IMR-90 (cell line): Measurements from ENCODE around the gene SLC5A3. TPM values are rescaled to one million over a fixed set of nuclear protein-coding genes. Genes with fewer than 3 reads are reported as not detected.

Experiments
- ATAC-seq: fragments of 200-7000 bp; cut with Tn5 transposase; 2 replicates; pipeline ENCODE4 v1.9.1; 2020; ENCODE audit warnings: low read depth, mild to moderate bottlenecking, moderate library complexity
- BruUV-seq: library from RNA; stranded (reverse); fragments of 400-500 nt; replicated peaks from 2 replicates; lab custom pipeline; 2021; lab: Mats Ljungman, UMichigan
- CTCF ChIA-PET: fragments of 300-600 bp; formaldehyde crosslinking; extraction: SDS; loops from one replicate; lab custom pipeline; 2021; ENCODE audit warnings: antibody characterized with exemption; lab: Yijun Ruan, JAX
- POLR2A ChIA-PET: fragments of 300-600 bp; sonication (Branson Sonifier 250); formaldehyde crosslinking; loops from one replicate; lab custom pipeline; 2022; ENCODE audit warnings: antibody characterized with exemption; ENCODE audit not compliant: unreplicated experiment; lab: Charles Lee
- DNase-seq: peaks from one replicate; pipeline ENCODE4 v3.0.0; 2013
- H2AFZ ChIP-seq: replicated peaks from 2 replicates; pipeline ENCODE3; 2013; ENCODE audit warnings: low read length, mild to moderate bottlenecking; ENCODE audit not compliant: poor library complexity
- H2AK5ac ChIP-seq: 2 replicates; pipeline ENCODE4 v1.6.1; 2013; ENCODE audit warnings: low read depth, low read length, inconsistent platforms
- H2AK9ac ChIP-seq: replicated peaks from 2 replicates; pipeline ENCODE3; 2013; ENCODE audit warnings: mild to moderate bottlenecking, low read depth, low read length, moderate library complexity; ENCODE audit not compliant: poor library complexity
- H2BK120ac ChIP-seq: 2 replicates; pipeline ENCODE4 v1.6.1; 2013; ENCODE audit warnings: low read depth, low read length, inconsistent platforms
- H2BK15ac ChIP-seq: 3 replicates; pipeline ENCODE4 v1.6.1; 2013; ENCODE audit warnings: low read depth, low read length, inconsistent platforms
- H2BK20ac ChIP-seq: 2 replicates; pipeline ENCODE4 v1.6.1; 2013; ENCODE audit warnings: low read depth, mild to moderate bottlenecking, inconsistent platforms, low read length, moderate library complexity
- H2BK5ac ChIP-seq: 2 replicates; pipeline ENCODE4 v1.6.1; 2013; ENCODE audit warnings: mild to moderate bottlenecking, low read depth, low read length, inconsistent platforms; ENCODE audit not compliant: poor library complexity, severe bottlenecking
- H3K14ac ChIP-seq: replicated peaks from 2 replicates; pipeline ENCODE4 v1.6.1; 2013; ENCODE audit warnings: low read depth, low read length, inconsistent platforms
- H3K18ac ChIP-seq: 2 replicates; pipeline ENCODE4 v1.6.1; 2013; ENCODE audit warnings: low read depth, low read length, control low read depth
- H3K23ac ChIP-seq: 2 replicates; pipeline ENCODE4 v1.6.1; 2013; ENCODE audit warnings: low read depth, low read length, inconsistent platforms
- H3K27ac ChIP-seq: 2 replicates; pipeline ENCODE4 v1.5.1; 2013; ENCODE audit warnings: mild to moderate bottlenecking, control low read depth, low read length; ENCODE audit not compliant: insufficient read depth
- H3K27me3 ChIP-seq: 2 replicates; pipeline ENCODE4 v1.6.1; 2013; ENCODE audit warnings: low read length; ENCODE audit not compliant: control insufficient read depth, insufficient read depth
- H3K36me3 ChIP-seq: 2 replicates; pipeline ENCODE4 v1.6.1; 2013; ENCODE audit warnings: low read length, mixed read lengths; ENCODE audit not compliant: control insufficient read depth, insufficient read depth
- H3K4ac ChIP-seq: 2 replicates; pipeline ENCODE4 v1.6.1; 2013; ENCODE audit warnings: low read depth, low read length, inconsistent platforms
- H3K4me1 ChIP-seq: 2 replicates; pipeline ENCODE4 v1.6.1; 2013; ENCODE audit warnings: low read length, mixed read lengths; ENCODE audit not compliant: control insufficient read depth, insufficient read depth
- H3K4me2 ChIP-seq: 2 replicates; pipeline ENCODE4 v1.6.1; 2013; ENCODE audit warnings: low read depth, mild to moderate bottlenecking, control low read depth, low read length, moderate library complexity
- H3K4me3 ChIP-seq: 2 replicates; pipeline ENCODE4 v1.5.1; 2013; ENCODE audit warnings: low read depth, mild to moderate bottlenecking, control low read depth, low read length, moderate library complexity; ENCODE audit not compliant: insufficient read depth
- H3K56ac ChIP-seq: 2 replicates; pipeline ENCODE4 v1.6.1; 2013; ENCODE audit warnings: low read length, inconsistent platforms; ENCODE audit not compliant: insufficient read depth; ENCODE audit errors: extremely low read depth
- H3K79me1 ChIP-seq, 2 experiments: 2 replicates each; pipeline ENCODE4 v1.6.1; 2013; ENCODE audit warnings: low read length in 2 of 2, inconsistent platforms in 1 of 2, low read depth in 1 of 2
- H3K9ac ChIP-seq: 2 replicates; pipeline ENCODE4 v1.6.1; 2013; ENCODE audit warnings: low read depth, low read length, control low read depth
- H3K9me1 ChIP-seq: 2 replicates; pipeline ENCODE4 v1.6.1; 2013; ENCODE audit warnings: low read length, inconsistent platforms; ENCODE audit not compliant: insufficient read depth
- H3K9me3 ChIP-seq: 2 replicates; pipeline ENCODE4 v1.6.1; 2013; ENCODE audit warnings: low read length; ENCODE audit not compliant: control insufficient read depth, insufficient read depth
- H4K20me1 ChIP-seq: 2 replicates; pipeline ENCODE4 v1.6.1; 2013; ENCODE audit warnings: low read length, inconsistent platforms; ENCODE audit not compliant: insufficient read depth
- H4K5ac ChIP-seq: 2 replicates; pipeline ENCODE4 v1.6.1; 2013; ENCODE audit warnings: mild to moderate bottlenecking, low read depth, low read length, control low read depth
- H4K8ac ChIP-seq, 2 experiments: 2 replicates each; pipeline ENCODE4 v1.6.1; 2013; ENCODE audit warnings: low read depth in 2 of 2, low read length in 2 of 2, control low read depth in 1 of 2, inconsistent platforms in 1 of 2
- H4K91ac ChIP-seq: 2 replicates; pipeline ENCODE4 v1.6.1; 2013; ENCODE audit warnings: low read depth, low read length, inconsistent platforms; ENCODE audit not compliant: insufficient read depth
- BHLHE40 ChIP-seq: fragments of 150-350 bp; IDR thresholded peaks from 2 replicates; pipeline ENCODE4 v1.6.1; 2016; ENCODE audit warnings: mild to moderate bottlenecking, low read depth, low read length
- CHD1 ChIP-seq: IDR thresholded peaks from 2 replicates; pipeline ENCODE4 v1.6.1; 2012; ENCODE audit warnings: low read depth, low read length, improper control_type of control experiment
- MAZ ChIP-seq: IDR thresholded peaks from 2 replicates; pipeline ENCODE4 v1.6.1; 2012; ENCODE audit warnings: low read depth, mild to moderate bottlenecking, low read length, improper control_type of control experiment, moderate library complexity, borderline replicate concordance
- MXI1 ChIP-seq: IDR thresholded peaks from 2 replicates; pipeline ENCODE4 v1.6.1; 2012; ENCODE audit warnings: low read depth, mild to moderate bottlenecking, low read length, moderate library complexity, borderline replicate concordance
- POLR2A ChIP-seq: IDR thresholded peaks from 2 replicates; pipeline ENCODE4 v1.6.1; 2012; ENCODE audit warnings: mild to moderate bottlenecking, low read depth, low read length
- RAD21 ChIP-seq: IDR thresholded peaks from 2 replicates; pipeline ENCODE4 v1.6.1; 2012; ENCODE audit warnings: low read length, improper control_type of control experiment
- WGBS, 2 experiments: methylation state at CpG; one replicate each; pipeline versions ENCODE4 v1.1.5 to v1.1.7; 2013; ENCODE audit warnings: missing lambda C conversion rate in 2 of 2; ENCODE audit not compliant: insufficient read length in 1 of 2; ENCODE audit errors: extremely low coverage in 2 of 2; 5-methylcytosine and 5-hydroxymethylcytosine counted together
- dilution Hi-C: fragments of 300-500 bp; cut with HindIII; formaldehyde crosslinking; loops from one replicate; pipeline ENCODE4 v1.14.3; 2018; ENCODE audit warnings: low sequenced_read_pairs; ENCODE audit not compliant: unreplicated experiment
- in situ Hi-C: fragments of 300-500 bp; cut with MboI; formaldehyde crosslinking; loops from 3 replicates; pipeline ENCODE4 v1.14.3; 2019; ENCODE audit warnings: low sequenced_read_pairs, inconsistent platforms, mixed read lengths
- intact Hi-C: fragments of 100-400 bp; cut with micrococcal nuclease; formaldehyde crosslinking; loops from 2 replicates; pipeline ENCODE4 v1.10.0; 2022
- polyA plus RNA-seq, 3 experiments: library from polyadenylated mRNA; depleted of rRNA; stranded (reverse); fragments of >200 nt; gene quantifications; 2 replicates each; pipeline ENCODE4 v1.2.3, GENCODE V29; 2012; ENCODE audit warnings: low replicate concordance in 1 of 3
- total RNA-seq: library from RNA; depleted of rRNA; stranded (reverse); fragments of >200 nt; gene quantifications from 2 replicates; pipeline ENCODE4 v1.2.3, GENCODE V29; 2012

SLC5A3 gene
- total and polyA plus RNA-seq, 2 of the 4 experiments (the other 2 are of a cell fraction): 1.8 to 9.9 TPM

- peak overlapping the region; percentile 56 for H2AK9ac ChIP-seq
- H3K27ac ChIP-seq: peak overlapping the region; percentile 87
- in situ Hi-C loops (no loop called here), intact Hi-C loops (loop anchor here (1.0 to 5.0 kb wide), 3 partner anchors 128 to 277 kb away; no protein-coding TSS in a partner anchor), dilution Hi-C loops (no loop called here)
- peaks cover 5% of the 10 kb centered on the region; the same call in 1 of the 2 replicates for H3K27me3 ChIP-seq
- DNase-seq: no peak
- peak overlapping the region; percentile 46; the same call in 1 of the 2 replicates for H3K14ac ChIP-seq
- no peak overlapping the region for H4K5ac ChIP-seq
- peak overlapping the region; percentile 52 for H3K56ac ChIP-seq
- H3K4me2 ChIP-seq: peak overlapping the region; percentile 92
- peak; percentile 68 for ATAC-seq
- H3K4ac ChIP-seq: peak overlapping the region; percentile 76
- peaks cover 22 to 36% of the 10 kb centered on the region in 2 experiments for H3K79me1 ChIP-seq
- H4K91ac ChIP-seq: no peak overlapping the region
- BruUV-seq: no TSS peak
- H4K8ac ChIP-seq: peak overlapping the region in 1 of 2 experiments; percentile 50; a peak in 1 of 4 replicates
- peak overlapping the region; percentile 44; the same call in 1 of the 2 replicates for H2BK120ac ChIP-seq
- peak overlapping the region; percentile 91 for H3K9ac ChIP-seq
- H3K36me3 ChIP-seq: peaks cover 1% of the 10 kb centered on the region; the same call in 1 of the 2 replicates
- POLR2A ChIA-PET: no interaction called here
- no peaks in the 10 kb centered on the region for H3K9me3 ChIP-seq
- no peak overlapping the region for H2BK15ac ChIP-seq
- 0% methylated on average over 47 of the region's 95 CpGs; no CpG with 5 or more reads in 1 of the 2 experiments for WGBS, 2 experiments
- H3K9me1 ChIP-seq: no peaks in the 10 kb centered on the region
- H2BK5ac ChIP-seq: peak overlapping the region; percentile 63
- no peak overlapping the region for H2BK20ac ChIP-seq
- H3K4me1 ChIP-seq: peaks cover 3% of the 10 kb centered on the region; the same call in 1 of the 2 replicates
- H2AK5ac ChIP-seq: no peak overlapping the region
- H2AFZ ChIP-seq: peak overlapping the region; percentile 95
- no peak for TF ChIP-seq BHLHE40
- TF ChIP-seq MAZ: peak; percentile 31; the same call in 1 of the 2 replicates
- no peak for TF ChIP-seq POLR2A
- no peak for TF ChIP-seq RAD21
- 0 out of 2 replicates have a peak, but pooled peaks have one; percentile 72 for TF ChIP-seq MXI1
- TF ChIP-seq CHD1: no peak
- peak overlapping the region; percentile 100 for H3K4me3 ChIP-seq
- peaks cover 25% of the 10 kb centered on the region; the same call in 1 of the 2 replicates for H4K20me1 ChIP-seq
- no peak overlapping the region; the same call in 1 of the 2 replicates for H3K18ac ChIP-seq
- peak overlapping the region; percentile 42 for H3K23ac ChIP-seq
- CTCF ChIA-PET: interaction anchor here (1.0 to 2.0 kb wide), 2 partner anchors 18 to 150 kb away, joined by 3 to 8 read pairs; no protein-coding TSS in a partner anchor
These were observed 438 bp downstream of the SLC5A3 start for GRCh38 chr21:34073749-34074282.
